Measurements from ENCODE around the gene ARSJ. TPM values are rescaled to one million over a fixed set of nuclear protein-coding genes. Genes with fewer than 3 reads are reported as not detected.

ARSJ gene
- total and polyA plus RNA-seq, 2 of the 8 experiments (the other 6 are each of a cell fraction or from before 2014, with no cell fraction given) = 1.4 to 6.3 TPM

GRCh38 chr4:114017120-114017917 lies 37.9 kb upstream of the ARSJ start (continued):
- TF ChIP-seq ATF3 (IDR thresholded peaks at IDR 0.05; ENCODE audit: insufficient read depth, low read depth, low read length) (no peak), EGR1 (IDR thresholded peaks at IDR 0.05; ENCODE audit: borderline replicate concordance, low read depth, low read length) (no peak), POLR2AphosphoS5 (IDR thresholded peaks at IDR 0.05; ENCODE audit: low read depth, low read length) (no peak), SP4 (IDR thresholded peaks at IDR 0.05; ENCODE audit: low read length) (no peak)

All from H1 (cell line).